ENCODE results near the gene SWAP70.
"Not testable (repeated sequence)": the region's sequence is repeated elsewhere in the genome, so short reads cannot be mapped to it uniquely, and the experiment has no call there.

The SWAP70 gene
- total RNA-seq: 91.8 to 200 (median 130) reads per million in 18 experiments

- DNase-seq: peak; percentile 84 to 90
Measured at GRCh38 chr11:9663699-9664275, at the start of gene SWAP70. TSS of gene SWAP70 (plus strand) at chr11:9664077. CDS start at chr11:9664180, 103 bp downstream.

- DNase-seq: peak; percentile 54 to 69
Measured at GRCh38 chr11:9615031-9615451, 48.8 kb upstream of the SWAP70 start.

- no peak for DNase-seq
Measured at GRCh38 chr11:9616042-9616675, 47.7 kb upstream of the SWAP70 start.

- DNase-seq: no peak
Measured at GRCh38 chr11:9616858-9617257, 47.0 kb upstream of the SWAP70 start.

DNA sequence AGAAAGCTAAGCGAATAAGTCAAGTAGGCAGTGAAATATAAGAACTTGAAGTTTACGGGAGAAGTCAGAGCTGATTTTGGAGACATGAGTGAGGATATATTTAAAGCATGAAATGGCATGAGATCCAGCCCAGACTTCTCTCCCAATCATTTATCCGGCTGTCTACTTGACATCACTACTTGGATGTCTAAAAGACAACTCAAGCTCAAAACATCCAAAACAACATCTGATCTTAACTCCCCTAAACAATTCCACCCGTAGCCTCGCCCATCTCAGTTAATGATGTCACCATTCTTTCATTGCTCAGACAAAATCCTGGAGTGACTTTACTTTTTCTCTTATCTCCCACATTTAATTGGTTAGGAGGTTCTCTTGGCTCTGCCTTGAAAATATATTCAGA lies 45.9 kb upstream of the SWAP70 start:
- no peak for DNase-seq

DNA sequence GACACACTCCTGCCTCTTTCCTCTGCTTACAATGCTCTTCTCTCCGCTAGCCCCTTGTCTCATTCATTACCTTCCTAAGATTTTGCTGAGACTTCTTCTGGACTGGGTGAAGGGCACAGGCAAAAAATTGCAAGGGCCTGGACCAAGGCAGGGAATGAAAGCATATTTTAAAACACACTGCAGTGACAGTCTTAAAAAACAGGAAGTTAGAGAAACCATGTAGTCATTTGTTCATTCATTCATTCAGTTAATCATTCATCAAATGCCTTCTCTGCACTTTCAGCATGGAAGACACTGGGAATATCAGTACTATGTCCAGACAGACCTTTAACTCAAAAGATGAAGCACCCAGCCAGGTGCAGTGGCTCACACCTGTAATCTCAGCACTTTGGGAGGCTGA lies 44.9 kb upstream of the SWAP70 start:
- DNase-seq: no peak

GRCh38 chr11:9619971-9620370 lies 43.9 kb upstream of the SWAP70 start:
- no peak for DNase-seq

GRCh38 chr11:9622353-9622752 lies 41.5 kb upstream of the SWAP70 start:
- DNase-seq: not testable (repeated sequence)

DNA sequence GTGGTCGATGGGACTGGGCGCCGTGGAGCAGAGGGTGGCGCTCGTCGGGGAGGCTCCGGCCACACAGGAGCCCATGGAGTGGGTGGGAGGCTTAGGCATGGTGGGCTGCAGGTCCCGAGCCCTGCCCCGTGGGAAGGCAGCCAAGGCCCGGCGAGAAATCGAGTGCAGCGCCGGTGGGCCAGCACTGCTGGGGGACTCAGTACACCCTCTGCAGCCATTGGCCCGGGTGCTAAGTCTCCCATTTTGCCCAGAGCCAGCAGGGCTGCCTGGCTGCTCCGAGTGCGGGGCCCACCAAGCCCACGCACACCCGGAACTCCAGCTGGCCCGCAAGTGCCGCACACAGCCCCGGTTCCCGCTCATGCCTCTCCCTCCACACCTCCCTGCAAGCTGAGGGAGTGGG lies 40.8 kb upstream of the SWAP70 start:
- DNase-seq: not testable (repeated sequence)

- no peak for DNase-seq
Measured at GRCh38 chr11:9624448-9624847, 39.4 kb upstream of the SWAP70 start.

GRCh38 chr11:9625162-9625561 lies 38.7 kb upstream of the SWAP70 start:
- DNase-seq: no peak

GRCh38 chr11:9625728-9626127 lies 38.1 kb upstream of the SWAP70 start:
- peak; percentile 87 to 92 for DNase-seq

DNA sequence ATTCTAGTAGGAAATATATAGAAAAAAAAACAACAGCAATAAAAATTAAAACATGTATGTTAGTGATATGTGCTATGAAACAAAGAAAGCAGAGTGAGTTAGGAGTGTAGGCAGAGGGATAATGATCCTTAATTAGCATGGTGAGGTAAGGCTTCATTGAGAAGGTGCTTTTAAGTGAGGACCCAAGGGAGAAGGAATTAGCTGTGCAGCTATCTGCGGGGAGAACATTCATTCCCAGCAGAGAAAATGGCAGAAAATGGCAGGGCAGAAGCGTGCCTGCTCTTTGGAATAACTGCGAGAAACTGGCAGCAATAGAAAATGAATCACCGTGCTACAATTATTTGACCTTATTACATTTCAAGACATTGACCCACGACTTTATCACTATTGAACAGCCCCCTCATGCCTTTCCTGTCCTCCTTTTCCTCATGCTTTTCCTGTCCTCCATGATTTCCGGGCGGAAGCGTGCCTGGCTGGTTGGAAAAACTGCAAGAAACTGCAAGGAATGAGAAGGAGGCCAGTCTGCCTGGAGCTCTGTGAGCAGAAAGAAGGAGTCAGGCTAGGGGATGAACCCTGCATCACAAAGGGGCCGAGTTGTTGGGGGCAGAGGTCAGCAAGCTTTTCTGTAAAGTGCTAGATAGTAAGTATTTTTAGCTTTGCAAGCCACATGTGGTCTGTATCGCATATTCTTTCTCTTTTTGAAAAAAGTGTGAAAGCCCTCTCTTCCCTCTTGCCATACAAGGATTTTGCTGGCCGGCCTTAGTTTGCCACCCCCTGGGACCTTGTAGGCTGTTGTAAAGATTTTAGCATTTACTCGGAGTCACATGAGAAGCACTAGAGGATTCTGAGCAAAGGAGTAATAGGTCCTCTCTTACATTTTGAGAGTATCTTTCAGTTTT lies 37.1 kb upstream of the SWAP70 start:
- DNase-seq: peak in 1 of 2 donors; percentile 34

DNA sequence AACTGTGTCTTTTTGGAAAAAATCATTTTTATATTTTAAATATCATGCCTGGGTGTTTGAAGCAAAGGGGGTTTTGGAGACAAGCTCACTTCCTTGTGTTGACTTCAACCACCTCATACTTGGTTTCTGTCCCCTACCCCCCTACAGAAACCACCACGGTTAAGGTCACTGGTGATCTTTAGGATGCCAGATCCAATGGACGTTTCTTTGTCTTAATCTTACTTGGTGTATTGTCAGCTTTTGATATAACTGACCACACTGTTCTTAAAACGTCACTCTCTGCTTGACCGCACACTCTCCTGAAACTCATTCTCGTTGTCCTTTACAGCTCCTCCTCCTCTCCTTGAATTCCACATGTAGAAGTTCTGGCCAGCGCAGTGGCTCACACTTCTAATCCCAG lies 34.8 kb upstream of the SWAP70 start:
- no peak for DNase-seq

DNA sequence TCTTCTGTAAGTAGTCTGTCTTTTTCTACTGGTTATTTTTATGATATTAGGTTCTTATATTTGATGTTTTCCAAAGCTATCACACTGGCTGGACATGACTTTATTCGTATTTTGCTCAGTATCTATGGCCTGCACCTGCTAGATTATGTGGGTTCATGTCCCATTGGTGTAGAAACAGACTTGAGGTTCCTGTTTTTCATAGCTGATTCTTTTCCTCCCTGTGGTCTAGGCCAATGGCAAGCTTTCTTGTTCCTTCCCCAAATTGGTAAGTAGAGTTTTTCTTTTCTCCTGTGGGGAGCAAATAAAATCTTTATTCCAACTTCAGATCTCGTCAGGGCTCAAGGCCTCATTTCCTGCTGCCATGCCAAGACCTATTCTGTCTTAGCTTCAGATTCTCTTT lies 30.2 kb upstream of the SWAP70 start:
- peak; percentile 33 to 52 for DNase-seq

- no peak for DNase-seq
Measured at GRCh38 chr11:9636691-9637090, 27.2 kb upstream of the SWAP70 start.

GRCh38 chr11:9639099-9639498 lies 24.8 kb upstream of the SWAP70 start:
- peak in 1 of 2 donors; percentile 31 for DNase-seq

DNA sequence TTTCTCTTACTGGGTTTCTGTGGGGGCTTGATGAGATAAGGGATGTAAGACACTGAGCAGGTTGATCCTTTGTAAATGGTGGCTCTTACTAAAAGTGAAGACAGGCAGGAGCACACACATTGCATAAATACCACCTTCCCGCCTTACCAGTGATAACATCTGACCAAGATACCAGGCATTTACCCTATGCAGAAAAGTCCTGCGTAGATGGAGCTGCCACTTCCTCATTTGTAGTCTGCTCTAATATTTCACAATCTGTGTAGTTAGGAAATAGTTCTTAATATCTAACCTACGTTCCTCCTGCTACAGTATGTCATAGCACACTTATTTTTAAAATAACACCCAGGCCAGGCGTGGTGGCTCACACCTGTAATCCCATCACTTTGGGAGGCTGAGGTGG lies 23.9 kb upstream of the SWAP70 start:
- DNase-seq: peak; percentile 86 to 95

DNA sequence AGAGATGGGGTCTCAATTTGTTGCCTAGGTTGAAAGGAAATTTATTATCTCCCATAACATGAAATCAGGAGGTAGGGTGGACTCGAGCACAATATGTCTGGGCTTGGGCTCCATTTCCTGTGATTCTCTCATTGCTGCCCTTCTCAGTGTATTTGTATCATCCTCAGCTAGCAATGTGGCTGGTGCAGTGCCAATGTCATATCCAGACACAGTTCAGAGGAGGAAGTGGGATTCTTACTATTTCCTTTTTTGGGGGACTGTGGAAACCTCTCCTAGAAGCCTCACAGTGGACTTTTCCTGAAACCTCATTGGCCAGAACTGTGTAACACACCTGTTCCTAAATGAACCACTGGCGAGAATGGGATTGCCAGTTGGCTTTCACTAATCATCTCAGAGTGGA lies 21.0 kb upstream of the SWAP70 start:
- DNase-seq: peak; percentile 40 to 55

DNA sequence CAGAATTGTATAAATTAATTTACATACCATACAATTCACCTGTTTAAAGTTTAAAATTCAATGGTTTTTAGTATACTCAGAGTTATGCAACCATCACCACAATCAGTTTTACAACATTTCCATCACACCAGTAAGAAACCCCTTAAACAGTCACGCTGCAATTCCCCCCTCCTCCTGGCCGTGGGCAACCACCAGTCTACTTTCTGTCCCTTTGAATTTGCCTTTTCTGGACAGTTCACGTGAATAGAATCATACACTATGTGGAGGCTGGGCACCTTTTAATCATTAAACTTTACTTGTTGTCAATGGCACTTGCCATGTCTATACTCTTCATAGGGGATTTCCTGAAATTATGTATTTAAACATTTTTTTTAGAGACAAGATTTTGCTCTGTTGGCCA lies 20.1 kb upstream of the SWAP70 start:
- DNase-seq: no peak

DNA sequence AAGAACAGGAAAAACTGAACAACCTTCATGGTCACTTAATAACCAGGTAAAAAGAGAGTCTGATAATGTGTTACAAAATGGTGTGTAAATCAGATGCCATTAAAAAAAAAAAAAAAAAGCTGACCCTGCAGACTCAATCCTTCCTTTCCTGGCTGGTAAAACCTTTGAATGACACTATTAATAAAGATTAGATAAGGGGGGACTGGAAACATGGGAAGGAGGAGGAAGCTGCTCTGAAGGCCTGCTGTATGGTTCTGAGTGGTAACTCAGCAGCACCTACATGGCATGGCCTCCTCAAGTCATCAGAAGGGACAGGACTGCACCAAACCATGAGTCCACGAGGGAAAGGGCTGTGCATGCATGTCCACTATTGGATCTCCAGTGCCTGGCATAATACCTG lies 18.0 kb upstream of the SWAP70 start:
- DNase-seq: no peak

DNA sequence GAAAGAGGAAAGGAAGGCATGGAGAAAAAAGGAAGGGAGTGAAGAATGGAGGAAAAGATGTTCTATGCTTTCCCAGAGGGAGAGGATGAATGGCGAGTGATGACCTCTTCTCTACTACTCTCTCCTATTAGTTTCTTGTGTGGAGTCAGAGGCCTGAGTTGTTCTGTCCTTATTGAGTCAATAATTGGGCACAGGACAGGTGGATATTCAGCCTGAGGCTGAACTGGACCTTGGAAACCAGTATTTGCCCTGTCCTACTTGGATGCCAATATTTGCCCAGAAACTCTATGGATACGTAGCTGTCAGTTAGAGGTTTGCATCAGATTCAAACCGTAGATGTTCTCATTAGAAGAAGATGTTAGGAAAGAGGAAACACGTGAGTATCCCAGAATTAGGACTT lies 17.6 kb upstream of the SWAP70 start:
- DNase-seq: peak in 1 of 2 donors; percentile 28

DNA sequence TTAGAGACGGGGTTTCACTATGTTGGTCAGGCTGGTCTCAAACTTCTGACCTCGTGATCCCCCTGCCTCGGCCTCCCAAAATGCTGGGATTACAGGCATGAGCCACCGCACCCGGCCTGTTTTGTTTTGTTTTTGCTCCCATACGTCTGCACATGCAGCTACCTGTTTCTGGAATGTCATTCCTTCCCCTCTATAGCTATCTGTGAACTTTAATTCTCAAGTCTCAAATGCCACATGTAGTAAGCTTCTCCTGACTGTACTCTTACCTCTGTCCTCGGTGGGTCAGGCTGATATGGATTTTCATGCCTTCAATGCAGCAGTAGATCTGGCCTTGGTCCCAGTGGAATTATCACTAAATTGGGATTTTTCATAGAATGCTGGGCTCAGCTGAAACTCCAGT lies 12.4 kb upstream of the SWAP70 start:
- DNase-seq: no peak
